HEK293 (cell line): ENCODE measurements around the gene SNX10.

Experiments used
- CTCF ChIA-PET: fragments of 350-600 bp; formaldehyde crosslinking; extraction: SDS; loops from one replicate; lab custom pipeline; 2021; ENCODE audit warnings: antibody characterized with exemption; lab: Yijun Ruan, JAX
- POLR2A ChIA-PET: fragments of 300-600 bp; formaldehyde crosslinking; extraction: SDS; loops from one replicate; lab custom pipeline; 2020; ENCODE audit warnings: antibody characterized with exemption, inconsistent platforms; lab: Yijun Ruan, JAX
- H3K27ac ChIP-seq: fragments of 200-500 bp; sonication (Bioruptor generic); 2 replicates; pipeline ENCODE4 v1.5.1; 2014; ENCODE audit warnings: low read depth, low read length, control low read depth, inconsistent platforms; ENCODE audit errors: extremely low read depth
- H3K36me3 ChIP-seq, 2 experiments: fragments of 200-500 bp in 1 of 2; sonication (Bioruptor generic) in 1 of 2; 1 replicate in 1 of 2; 2 replicates in 1 of 2; pipeline ENCODE4 v1.5.1; 2014 to 2017; ENCODE audit warnings: inconsistent platforms in 2 of 2, low read length in 2 of 2; ENCODE audit not compliant: control insufficient read depth in 2 of 2, insufficient read depth in 1 of 2
- H3K4me1 ChIP-seq: fragments of 200-500 bp; sonication (Bioruptor generic); 2 replicates; pipeline ENCODE4 v1.5.1; 2014; ENCODE audit warnings: mild to moderate bottlenecking, low read length, inconsistent platforms; ENCODE audit not compliant: control insufficient read depth, insufficient read depth
- H3K4me3 ChIP-seq: 2 replicates; pipeline ENCODE4 v1.5.1; 2011; ENCODE audit warnings: low read depth, mild to moderate bottlenecking, control low read depth, low read length, moderate library complexity
- H3K9me3 ChIP-seq: fragments of 200-500 bp; sonication (Bioruptor generic); 2 replicates; pipeline ENCODE4 v1.5.1; 2014; ENCODE audit warnings: low read depth, low read length, inconsistent platforms; ENCODE audit not compliant: control insufficient read depth, insufficient read depth
- EGR2 ChIP-seq: fragments of 450-650 bp; formaldehyde crosslinking; IDR thresholded peaks from 2 replicates; pipeline ENCODE4 v1.5.1; 2016; ENCODE audit warnings: low read depth, missing biosample characterization, missing genetic modification characterization
- ELK4 ChIP-seq: IDR thresholded peaks from 2 replicates; pipeline ENCODE4 v1.6.1; 2011; ENCODE audit warnings: mild to moderate bottlenecking, low read depth, low read length, borderline replicate concordance
- FEZF1 ChIP-seq: fragments of 450-650 bp; formaldehyde crosslinking; IDR thresholded peaks from 2 replicates; pipeline ENCODE4 v1.5.1; 2016; ENCODE audit warnings: missing biosample characterization, missing genetic modification characterization
- GFI1B ChIP-seq: fragments of 450-650 bp; formaldehyde crosslinking; IDR thresholded peaks from 2 replicates; pipeline ENCODE4 v1.5.1; 2016; ENCODE audit warnings: missing biosample characterization, missing genetic modification characterization
- GLI2 ChIP-seq: fragments of 450-650 bp; formaldehyde crosslinking; IDR thresholded peaks from 2 replicates; pipeline ENCODE4; 2017; ENCODE audit warnings: missing biosample characterization, missing genetic modification characterization, low read depth, borderline replicate concordance
- HOXA7 ChIP-seq: sonication (generic); formaldehyde crosslinking; IDR thresholded peaks from 2 replicates; pipeline ENCODE4 v1.8.1; 2022; ENCODE audit warnings: missing genetic modification reagents, borderline replicate concordance
- HOXC10 ChIP-seq: sonication (generic); formaldehyde crosslinking; IDR thresholded peaks from 2 replicates; pipeline ENCODE4 v1.8.1; 2023; ENCODE audit warnings: mild to moderate bottlenecking, missing genetic modification reagents
- PRDM1 ChIP-seq: fragments of 450-650 bp; formaldehyde crosslinking; IDR thresholded peaks from 2 replicates; pipeline ENCODE4; 2016; ENCODE audit warnings: missing biosample characterization, missing genetic modification characterization
- SP2 ChIP-seq: fragments of 450-650 bp; formaldehyde crosslinking; IDR thresholded peaks from 2 replicates; pipeline ENCODE4 v1.5.1; 2016; ENCODE audit warnings: missing biosample characterization, missing genetic modification characterization
- SP7 ChIP-seq: fragments of 450-650 bp; formaldehyde crosslinking; IDR thresholded peaks from 2 replicates; pipeline ENCODE4 v1.5.1; 2016; ENCODE audit warnings: missing biosample characterization, missing genetic modification characterization
- WT1 ChIP-seq: fragments of 450-650 bp; formaldehyde crosslinking; IDR thresholded peaks from 2 replicates; pipeline ENCODE4 v1.5.1; 2016; ENCODE audit warnings: missing biosample characterization, missing genetic modification characterization
- YY2 ChIP-seq: fragments of 450-650 bp; formaldehyde crosslinking; IDR thresholded peaks from 2 replicates; pipeline ENCODE4 v1.5.1; 2016; ENCODE audit warnings: missing biosample characterization, missing genetic modification characterization
- ZBTB1 ChIP-seq: fragments of 450-650 bp; formaldehyde crosslinking; IDR thresholded peaks from 2 replicates; pipeline ENCODE4 v1.5.1; 2016; ENCODE audit warnings: missing biosample characterization, missing genetic modification characterization
- ZBTB7A ChIP-seq: fragments of 450-650 bp; formaldehyde crosslinking; IDR thresholded peaks from 2 replicates; pipeline ENCODE4 v1.5.1; 2016; ENCODE audit warnings: low read depth, missing biosample characterization, missing genetic modification characterization
- ZIC2 ChIP-seq: fragments of 450-650 bp; formaldehyde crosslinking; IDR thresholded peaks from 2 replicates; pipeline ENCODE4 v1.5.1; 2016; ENCODE audit warnings: missing biosample characterization, missing genetic modification characterization
- ZNF148 ChIP-seq: fragments of 450-650 bp; formaldehyde crosslinking; IDR thresholded peaks from 2 replicates; pipeline ENCODE4 v1.5.0; 2017; ENCODE audit warnings: missing biosample characterization, missing genetic modification characterization, borderline replicate concordance
- ZNF24 ChIP-seq: fragments of 450-650 bp; formaldehyde crosslinking; IDR thresholded peaks from 2 replicates; pipeline ENCODE4 v1.5.1; 2016; ENCODE audit warnings: missing biosample characterization, missing genetic modification characterization
- ZNF341 ChIP-seq: fragments of 450-650 bp; formaldehyde crosslinking; IDR thresholded peaks from 2 replicates; pipeline ENCODE4; 2016; ENCODE audit warnings: low read depth, missing biosample characterization, missing genetic modification characterization
- ZNF350 ChIP-seq: fragments of 450-650 bp; formaldehyde crosslinking; IDR thresholded peaks from 2 replicates; pipeline ENCODE4 v1.5.0; 2017; ENCODE audit warnings: missing biosample characterization, mild to moderate bottlenecking, missing genetic modification characterization
- ZNF362 ChIP-seq: fragments of 450-650 bp; formaldehyde crosslinking; IDR thresholded peaks from 2 replicates; pipeline ENCODE4 v1.5.1; 2016; ENCODE audit warnings: missing biosample characterization, missing genetic modification characterization
- ZNF501 ChIP-seq: fragments of 450-650 bp; formaldehyde crosslinking; IDR thresholded peaks from 2 replicates; pipeline ENCODE4 v1.5.1; 2016; ENCODE audit warnings: missing biosample characterization, missing genetic modification characterization
- ZNF529 ChIP-seq: fragments of 450-650 bp; formaldehyde crosslinking; IDR thresholded peaks from 2 replicates; pipeline ENCODE4 v1.5.1; 2017; ENCODE audit warnings: missing genetic modification characterization, missing biosample characterization; ENCODE audit not compliant: insufficient replicate concordance
- ZNF548 ChIP-seq: fragments of 450-650 bp; formaldehyde crosslinking; IDR thresholded peaks from 2 replicates; pipeline ENCODE4 v1.5.1; 2016; ENCODE audit warnings: missing biosample characterization, missing genetic modification characterization
- ZNF549 ChIP-seq: fragments of 450-650 bp; IDR thresholded peaks from 2 replicates; pipeline ENCODE4 v1.5.1; 2018; ENCODE audit warnings: missing biosample characterization, missing genetic modification characterization, mild to moderate bottlenecking, inconsistent platforms, moderate library complexity
- ZNF571 ChIP-seq: fragments of 450-650 bp; formaldehyde crosslinking; IDR thresholded peaks from 2 replicates; pipeline ENCODE4 v1.5.0; 2017; ENCODE audit warnings: missing biosample characterization, missing genetic modification characterization
- ZNF585B ChIP-seq: fragments of 450-650 bp; formaldehyde crosslinking; IDR thresholded peaks from 2 replicates; pipeline ENCODE4 v1.5.1; 2016; ENCODE audit warnings: missing biosample characterization, missing genetic modification characterization
- ZNF624 ChIP-seq: fragments of 450-650 bp; formaldehyde crosslinking; IDR thresholded peaks from 2 replicates; pipeline ENCODE4 v1.5.1; 2017; ENCODE audit warnings: missing biosample characterization, missing genetic modification characterization
- ZNF660 ChIP-seq: fragments of 450-650 bp; IDR thresholded peaks from 2 replicates; pipeline ENCODE4 v1.5.1; 2018; ENCODE audit warnings: missing biosample characterization, mild to moderate bottlenecking, missing genetic modification characterization
- ZNF664 ChIP-seq: fragments of 450-650 bp; formaldehyde crosslinking; IDR thresholded peaks from 2 replicates; pipeline ENCODE4 v1.5.1; 2016; ENCODE audit warnings: missing biosample characterization, missing genetic modification characterization
- ZNF707 ChIP-seq: fragments of 450-650 bp; formaldehyde crosslinking; IDR thresholded peaks from 2 replicates; pipeline ENCODE4 v1.5.1; 2016; ENCODE audit warnings: missing biosample characterization, missing genetic modification characterization
- ZNF776 ChIP-seq: fragments of 450-650 bp; formaldehyde crosslinking; IDR thresholded peaks from 2 replicates; pipeline ENCODE4 v1.5.0; 2017; ENCODE audit warnings: missing biosample characterization, missing genetic modification characterization, borderline replicate concordance

Gene SNX10

GRCh38 chr7:26307791-26308190 is 16.1 kb downstream of the SNX10 start:
- no peaks in the 10 kb centered on the region for H3K9me3 ChIP-seq
- no peak overlapping the region for H3K27ac ChIP-seq
- ChIA-PET CTCF (interaction anchor here (0.6 to 0.7 kb wide), 2 partner anchors 51 to 842 kb away, joined by 3 read pairs; no protein-coding TSS in a partner anchor), POLR2A (no interaction called here)
- TF ChIP-seq HOXA7 (CRISPR knock-in tag) (no peak), ZNF548 (tag by site-specific recombination) (no peak), ZNF529 (tag by site-specific recombination) (no peak), ZNF350 (tag by site-specific recombination) (no peak), ZNF660 (tag by site-specific recombination) (no peak), PRDM1 (tag by site-specific recombination) (no peak), EGR2 (no peak), WT1 (tag by site-specific recombination) (no peak), ZBTB1 (tag by site-specific recombination) (no peak), ZNF707 (tag by site-specific recombination) (no peak), ZNF362 (no peak), YY2 (no peak), ZNF571 (tag by site-specific recombination) (no peak), ELK4 (no peak)
- TF ChIP-seq, all 188 proteins: peak for 0
- Histone ChIP-seq H3K4me3 (no peak overlapping the region), H3K36me3 (peaks cover 0 to 3% of the 10 kb centered on the region in 2 experiments; a peak in 1 of 3 replicates), H3K4me1 (no peaks in the 10 kb centered on the region)

- POLR2A ChIA-PET = no interaction called here
- TF ChIP-seq FEZF1 (tag by site-specific recombination) = no peak
- TF ChIP-seq GFI1B (tag by site-specific recombination) = no peak
- no peak for TF ChIP-seq GLI2 (tag by site-specific recombination)
- no peak for TF ChIP-seq ZNF24
- no peak overlapping the region for H3K27ac ChIP-seq
- no peaks in the 10 kb centered on the region for H3K9me3 ChIP-seq
- no peaks in the 10 kb centered on the region for H3K4me1 ChIP-seq
- H3K4me3 ChIP-seq = no peak overlapping the region
- CTCF ChIA-PET = interaction anchor here (0.6 kb wide), 1 partner anchor 493 kb away, joined by 3 read pairs; no protein-coding TSS in a partner anchor
- peaks cover 0 to 3% of the 10 kb centered on the region in 2 experiments; a peak in 1 of 3 replicates for H3K36me3 ChIP-seq
Measured at GRCh38 chr7:26308551-26308950, 16.9 kb downstream of the SNX10 start.

GRCh38 chr7:26309089-26309488 is 17.4 kb downstream of the SNX10 start:
- H3K4me1 ChIP-seq = no peaks in the 10 kb centered on the region
- POLR2A ChIA-PET = no interaction called here
- TF ChIP-seq ZIC2 (tag by site-specific recombination) = no peak
- TF ChIP-seq ZNF776 = no peak
- no peak for TF ChIP-seq ZNF148
- no peak for TF ChIP-seq ZNF585B (tag by site-specific recombination)
- TF ChIP-seq ZNF501 = no peak
- no peak for TF ChIP-seq ZBTB7A (tag by site-specific recombination)
- TF ChIP-seq ZNF624 (tag by site-specific recombination) = no peak
- TF ChIP-seq SP7 (tag by site-specific recombination) = no peak
- TF ChIP-seq ZNF341 (tag by site-specific recombination) = no peak
- no peak for TF ChIP-seq HOXC10 (CRISPR knock-in tag)
- TF ChIP-seq ZNF549 (tag by site-specific recombination) = no peak
- TF ChIP-seq ZNF664 (tag by site-specific recombination) = no peak
- no peak for TF ChIP-seq SP2 (tag by site-specific recombination)

More at GRCh38 chr7:26309089-26309488, 17.4 kb downstream of the SNX10 start:
- peaks cover 0 to 3% of the 10 kb centered on the region in 2 experiments; a peak in 1 of 3 replicates for H3K36me3 ChIP-seq
- CTCF ChIA-PET = interaction anchor here (0.6 kb wide), 2 partner anchors 493 to 542 kb away, joined by 3 to 4 read pairs; no protein-coding TSS in a partner anchor
- no peaks in the 10 kb centered on the region for H3K9me3 ChIP-seq
- no peak overlapping the region for H3K27ac ChIP-seq
- no peak overlapping the region for H3K4me3 ChIP-seq
